Measurements from ENCODE around the gene KCNMB2.
"Not testable (repeated sequence)": the region's sequence is repeated elsewhere in the genome, so short reads cannot be mapped to it uniquely, and the experiment has no call there.

KCNMB2 gene

DNA sequence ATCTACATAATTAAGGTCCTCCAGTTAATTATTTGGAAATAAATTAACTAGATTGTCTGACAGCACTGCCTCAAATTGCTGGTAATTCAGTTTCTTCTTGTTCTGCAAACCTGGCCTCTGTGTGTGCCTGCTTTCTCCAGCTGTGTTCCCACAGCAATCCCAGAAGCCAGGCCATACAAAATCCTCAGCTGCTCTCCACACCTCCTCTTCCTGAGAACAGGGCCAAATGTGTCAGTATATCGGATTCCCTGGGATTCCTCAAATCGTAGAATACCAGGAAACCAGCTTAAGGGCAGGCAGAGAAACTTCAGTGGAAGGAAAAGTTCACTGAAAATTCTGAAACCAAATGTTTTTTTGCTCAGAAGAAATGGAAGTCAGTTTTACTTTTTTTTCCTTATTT is 273.9 kb downstream of the KCNMB2 start:
- DNase-seq (ENCODE audit: low read depth): no peak

DNA sequence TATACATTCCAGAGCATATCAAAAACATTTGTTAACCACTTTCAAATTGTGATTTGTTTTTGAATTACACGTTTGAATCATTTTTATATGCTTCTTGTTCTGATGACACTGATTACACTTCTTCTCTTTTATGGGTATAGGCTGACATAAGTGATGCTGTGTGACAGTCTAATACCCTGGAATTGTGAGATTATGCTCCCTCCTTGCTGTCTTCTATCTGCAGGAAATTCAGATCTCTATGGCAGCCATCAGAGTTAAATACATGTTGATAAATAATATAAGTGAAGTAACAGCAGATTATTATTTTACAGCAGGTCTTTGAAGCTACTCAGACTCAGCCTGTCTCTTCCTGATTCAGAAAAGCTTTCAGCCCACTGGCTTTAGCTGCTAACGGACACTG is 286.5 kb downstream of the KCNMB2 start:
- no peak for DNase-seq (ENCODE audit: low read depth)

DNA sequence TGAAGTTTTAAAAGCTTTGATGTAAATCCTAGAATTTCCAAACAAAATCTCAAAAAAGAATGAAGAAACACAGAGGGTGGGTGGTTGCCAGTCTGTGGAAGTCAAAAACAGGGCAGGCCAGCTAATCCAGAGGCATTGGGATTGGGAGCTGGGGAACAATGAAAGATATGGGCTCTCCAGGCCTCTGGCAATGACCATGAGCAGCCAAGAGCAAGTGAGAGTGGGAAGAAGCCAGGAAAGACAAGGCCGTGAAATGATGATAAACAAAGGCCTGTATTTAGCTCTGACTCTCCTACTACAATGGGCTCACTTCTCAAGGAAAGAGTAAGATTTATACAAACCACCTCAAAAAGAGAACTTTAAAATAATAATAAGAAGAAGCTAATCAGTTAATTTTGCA is 286.9 kb downstream of the KCNMB2 start:
- no peak for DNase-seq (ENCODE audit: low read depth)

DNA sequence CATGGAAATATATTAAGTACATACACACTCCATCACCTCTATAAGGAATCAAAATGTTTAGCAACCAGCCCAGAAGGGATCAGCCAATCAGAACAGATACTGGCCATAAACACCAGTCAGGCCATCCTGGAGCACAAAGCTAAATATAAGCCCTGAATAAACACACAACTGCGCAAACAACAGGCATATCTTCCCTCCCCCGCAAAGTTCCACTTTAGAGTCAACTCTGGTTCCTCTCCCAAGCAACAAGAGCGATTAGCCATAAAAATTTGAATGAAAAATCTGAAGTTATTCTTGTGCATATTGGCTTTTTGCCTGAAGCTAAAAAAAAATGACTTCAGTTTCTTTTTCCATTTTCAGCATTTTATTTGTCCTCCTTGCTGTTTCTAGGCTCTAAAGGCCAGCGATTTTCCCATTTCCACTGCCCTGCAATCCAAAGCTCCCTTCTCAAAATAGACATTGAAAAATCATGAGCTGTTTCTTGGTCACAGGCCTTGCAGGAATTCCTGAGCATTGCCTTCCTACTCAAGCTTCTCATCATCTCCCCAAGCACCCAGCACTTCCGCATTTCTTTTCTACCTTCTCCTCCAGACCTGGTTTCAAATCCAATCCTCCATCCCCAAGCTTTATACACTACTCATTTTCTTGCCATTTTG is 287.5 kb downstream of the KCNMB2 start:
- no peak for DNase-seq (ENCODE audit: low read depth)

DNA sequence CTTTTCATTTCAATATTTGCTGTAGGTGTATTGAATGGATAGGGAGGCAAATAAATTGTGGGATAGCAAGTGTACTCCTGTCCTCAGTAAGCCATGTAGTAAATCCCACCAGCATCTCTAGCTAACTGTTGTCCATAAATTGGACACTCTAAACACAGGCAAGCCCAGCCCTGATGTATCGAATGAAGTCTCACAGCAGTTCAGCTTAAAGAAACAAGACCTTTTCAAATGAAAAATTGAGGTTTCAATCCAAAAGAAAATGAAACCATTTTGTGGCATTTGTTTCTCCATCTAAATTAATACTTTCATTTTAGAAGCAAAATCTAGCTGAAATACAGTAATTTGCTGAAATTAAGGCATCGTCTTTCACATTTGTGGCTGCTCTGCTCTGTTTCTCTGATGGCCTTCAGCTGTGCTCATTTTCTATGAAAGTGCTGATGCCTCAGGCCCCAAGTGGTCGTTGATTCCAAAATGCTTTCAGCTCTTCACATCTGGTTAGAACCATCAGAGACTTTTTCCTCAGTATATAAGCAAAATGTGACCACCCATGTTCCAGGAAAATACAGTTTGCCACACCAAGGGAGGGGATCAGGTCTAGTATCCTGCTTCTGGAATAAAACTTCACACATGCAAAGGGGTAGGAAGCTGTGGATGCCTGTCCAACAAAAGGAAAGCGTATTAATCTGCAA is 290.3 kb downstream of the KCNMB2 start:
- no peak for DNase-seq (ENCODE audit: low read depth)

DNA sequence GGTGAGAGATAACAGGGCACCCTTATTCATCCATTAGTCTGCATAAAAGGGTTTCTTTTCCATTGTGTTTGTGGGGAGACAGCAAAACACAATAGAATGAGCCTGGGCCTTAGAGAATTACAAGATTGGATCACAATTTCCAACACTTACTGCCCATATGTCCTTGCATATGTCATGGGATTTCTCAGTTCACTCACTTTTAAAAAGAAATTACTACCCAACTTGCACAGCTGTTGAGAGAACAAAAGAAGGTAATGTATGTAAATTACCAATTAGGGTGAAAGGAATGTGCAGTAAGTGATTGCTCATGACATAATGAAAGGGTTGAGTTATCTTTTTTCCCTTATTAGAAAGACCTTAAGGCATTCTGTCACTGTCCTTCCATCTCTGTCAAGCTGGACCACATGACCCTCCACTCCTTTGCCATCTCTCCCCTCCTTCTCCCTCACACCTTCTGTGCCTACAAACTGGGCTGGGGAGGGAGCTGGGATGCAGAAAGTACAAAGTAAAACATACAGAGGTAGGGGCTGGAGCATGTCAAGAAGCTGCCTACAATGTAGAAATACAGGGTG is 291.1 kb downstream of the KCNMB2 start:
- DNase-seq (ENCODE audit: low read depth): no peak

DNA sequence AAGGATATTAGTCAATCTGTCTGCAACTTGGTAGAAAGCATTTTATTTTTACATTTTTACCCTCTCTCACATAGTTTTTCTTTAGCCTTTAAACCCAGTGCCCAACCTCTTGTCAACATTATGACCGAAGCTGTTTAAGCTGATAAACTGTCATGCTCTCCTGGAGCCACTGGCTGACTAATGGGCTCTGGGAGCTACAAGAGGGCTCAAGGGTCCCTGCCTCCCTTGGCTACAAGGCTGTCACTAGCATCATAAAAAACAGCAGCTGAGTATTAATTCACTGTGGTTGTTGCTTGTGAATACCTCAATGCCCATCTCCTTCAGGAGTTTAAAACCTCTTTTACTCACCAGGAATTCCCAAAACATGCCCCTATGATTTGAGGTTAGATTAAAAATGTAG is 297.5 kb downstream of the KCNMB2 start:
- DNase-seq (ENCODE audit: low read depth): no peak

DNA sequence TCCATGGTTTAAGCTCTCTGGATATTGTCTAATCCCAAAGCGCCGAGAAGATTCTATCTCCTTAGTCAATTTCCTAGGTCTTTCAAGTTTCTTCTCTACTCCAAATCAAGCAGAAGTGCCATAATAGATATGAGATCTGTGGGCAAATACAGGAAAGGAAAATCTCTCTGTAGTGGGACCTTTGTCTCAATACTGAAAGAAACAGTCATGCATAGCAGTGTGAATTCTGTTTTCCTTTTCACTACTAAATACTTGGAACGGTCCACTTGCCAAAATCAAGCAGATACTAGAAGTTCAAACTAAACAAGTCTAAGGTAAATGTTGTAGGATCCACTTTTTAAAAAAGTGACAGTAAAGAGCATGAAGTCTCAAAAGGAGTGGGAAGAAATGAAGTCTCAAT is 298.8 kb downstream of the KCNMB2 start:
- DNase-seq (ENCODE audit: low read depth): no peak

DNA sequence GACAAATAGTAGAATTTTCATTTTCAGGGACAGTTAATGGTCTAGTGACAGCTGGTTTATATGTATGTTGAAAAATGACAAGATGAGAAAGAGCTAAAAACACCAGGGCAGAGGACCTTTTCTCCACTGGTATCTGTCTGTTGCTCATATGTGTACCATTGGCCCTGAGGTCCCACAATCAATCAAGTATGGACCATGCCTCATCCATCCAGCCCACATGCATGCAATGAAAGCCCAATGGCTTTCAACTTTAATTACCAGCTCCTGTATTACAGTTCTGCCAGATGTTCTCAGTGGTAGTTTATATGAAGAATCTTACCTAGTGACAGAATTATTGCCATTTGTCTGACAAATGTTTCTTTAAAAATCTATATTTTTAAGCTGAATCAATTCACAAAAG is 301.3 kb downstream of the KCNMB2 start:
- no peak for DNase-seq (ENCODE audit: low read depth)

DNA sequence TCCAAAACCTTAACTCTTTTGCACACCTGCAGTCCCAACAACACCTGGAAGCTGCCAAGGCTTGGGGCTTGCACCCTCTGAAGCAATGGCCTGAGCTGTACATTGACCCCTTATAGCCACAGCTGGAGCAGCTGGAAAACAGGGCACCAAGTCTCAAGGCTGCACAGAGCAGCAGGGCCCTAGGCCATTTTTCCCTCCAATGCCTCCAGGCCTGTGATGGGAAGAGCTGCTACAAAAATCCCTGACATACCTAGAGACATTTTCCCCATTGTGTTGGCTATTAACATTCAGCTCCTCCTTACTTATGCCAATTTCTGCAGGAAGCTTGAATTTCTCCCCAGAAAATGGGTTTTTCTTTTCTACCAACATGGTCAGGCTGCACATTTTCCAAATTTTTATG is 304.4 kb downstream of the KCNMB2 start:
- no peak for DNase-seq (ENCODE audit: low read depth)

DNA sequence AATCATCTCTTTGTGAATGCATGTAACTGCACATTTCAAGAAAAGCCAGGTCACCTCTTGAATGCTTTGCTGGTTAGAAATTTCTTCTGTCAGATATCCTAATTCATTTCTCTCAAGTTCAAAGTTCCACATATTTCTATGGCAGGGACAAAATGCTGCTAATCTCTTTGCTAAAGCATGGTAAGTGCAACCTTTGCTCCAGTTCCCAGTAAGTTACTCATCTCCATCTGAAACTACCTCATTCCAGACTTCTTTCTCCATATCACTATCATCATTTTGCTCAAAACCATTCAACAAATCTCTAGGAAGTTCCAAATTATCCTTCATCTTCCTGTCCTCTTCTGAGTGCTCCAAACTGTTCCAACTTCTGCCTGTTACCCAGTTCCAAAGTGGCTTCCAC is 304.8 kb downstream of the KCNMB2 start:
- no peak for DNase-seq (ENCODE audit: low read depth)

DNA sequence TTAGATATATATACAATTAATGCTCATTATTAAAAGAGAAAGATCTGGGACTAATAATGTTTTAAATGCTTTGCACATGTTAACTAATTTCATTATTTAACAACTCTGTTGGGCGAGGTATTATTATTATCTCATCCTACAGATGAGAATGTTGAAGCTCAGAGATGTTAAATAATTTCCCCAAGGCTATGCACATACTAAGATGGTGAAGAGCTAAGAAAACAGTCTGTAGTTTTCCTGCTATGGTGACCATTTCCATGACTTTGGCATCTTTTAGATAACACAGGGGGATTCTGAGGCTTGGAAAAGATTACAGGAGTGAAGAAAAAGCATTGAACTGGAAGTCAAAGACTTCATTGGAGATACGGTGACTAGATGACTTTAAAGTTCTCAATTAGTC is 308.7 kb downstream of the KCNMB2 start:
- DNase-seq (ENCODE audit: low read depth): no peak

DNA sequence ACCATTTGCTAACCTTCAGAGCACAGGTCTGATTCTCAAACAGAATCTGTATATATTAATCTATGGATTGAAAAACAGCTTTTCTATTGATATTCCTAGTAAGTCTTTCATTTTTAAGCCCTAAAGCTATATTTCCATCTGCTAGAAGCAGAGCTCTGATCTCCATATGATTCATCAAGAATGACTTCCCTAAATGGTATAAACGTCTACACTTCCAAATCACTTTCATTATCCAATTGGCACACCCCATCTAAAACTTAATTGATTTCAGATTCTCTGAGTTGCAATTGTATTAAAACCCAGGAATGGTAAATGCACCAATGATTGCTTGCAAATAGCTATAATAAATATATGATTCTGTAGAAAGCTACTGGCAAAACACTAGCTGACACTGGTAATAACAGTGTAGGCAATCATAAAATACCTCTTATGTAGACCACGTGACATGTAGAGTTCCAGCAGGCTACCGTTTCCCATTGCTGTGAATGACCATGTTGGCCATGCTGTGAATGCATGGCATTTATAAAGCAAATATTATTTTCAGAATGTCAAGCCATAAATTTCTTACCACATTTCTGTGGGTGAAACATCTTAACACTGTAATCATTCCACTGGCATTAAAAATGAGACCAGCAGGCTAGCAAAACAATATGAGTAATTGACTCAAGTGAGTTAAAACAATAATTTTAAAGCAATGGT is 309.3 kb downstream of the KCNMB2 start:
- no peak for DNase-seq (ENCODE audit: low read depth)

DNA sequence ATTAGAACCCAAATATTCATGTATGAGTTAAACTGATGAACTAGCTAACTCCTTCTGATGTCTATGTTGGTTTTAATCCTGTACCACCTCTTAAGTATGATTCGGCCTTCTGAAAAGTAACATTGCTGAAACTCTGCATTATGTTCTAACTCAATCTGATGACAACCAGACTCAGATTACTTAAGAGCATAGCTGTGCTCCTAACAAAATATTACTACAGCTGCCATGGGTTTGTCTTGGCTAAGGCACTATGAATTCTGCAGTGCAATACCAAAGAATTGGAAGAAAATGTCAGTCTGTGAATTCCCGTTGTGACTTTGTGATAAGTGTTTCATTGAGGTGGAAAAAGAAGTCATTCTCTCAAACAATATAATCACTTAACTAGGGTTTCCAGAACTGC is 311.0 kb downstream of the KCNMB2 start:
- DNase-seq (ENCODE audit: low read depth): no peak

DNA sequence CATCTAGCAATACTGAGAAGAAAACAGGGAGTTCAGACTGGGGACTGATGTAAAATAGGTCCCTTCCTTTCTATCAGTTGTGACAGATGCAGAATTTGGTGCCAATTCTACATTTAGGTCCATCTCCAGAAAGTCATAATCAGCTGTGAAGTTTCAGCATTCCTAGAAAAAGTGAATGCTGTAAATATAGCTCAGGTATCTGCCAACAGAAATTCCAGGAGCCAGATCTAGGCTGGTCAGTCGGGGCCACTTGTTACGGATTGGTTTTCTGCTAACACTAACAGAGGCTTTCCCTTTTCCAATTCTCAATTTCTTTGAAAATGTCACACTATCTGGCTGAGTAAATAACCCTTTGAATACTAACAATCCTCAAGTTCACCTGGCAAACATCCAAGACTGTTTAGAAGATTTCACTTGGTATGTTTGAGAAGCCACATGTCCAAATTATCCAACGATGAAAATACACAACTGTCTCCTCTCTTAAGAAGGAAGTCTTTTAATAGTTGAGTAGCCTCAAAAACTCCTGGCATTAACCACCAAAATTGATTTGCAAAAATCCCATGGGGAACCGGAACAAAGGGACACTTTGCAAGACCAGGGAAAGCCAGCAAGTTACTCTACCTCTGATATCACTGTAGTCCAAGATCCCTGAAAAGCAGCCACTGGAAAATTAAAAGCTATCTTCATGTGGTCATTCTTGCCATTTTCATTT is 313.1 kb downstream of the KCNMB2 start:
- DNase-seq (ENCODE audit: low read depth): no peak

DNA sequence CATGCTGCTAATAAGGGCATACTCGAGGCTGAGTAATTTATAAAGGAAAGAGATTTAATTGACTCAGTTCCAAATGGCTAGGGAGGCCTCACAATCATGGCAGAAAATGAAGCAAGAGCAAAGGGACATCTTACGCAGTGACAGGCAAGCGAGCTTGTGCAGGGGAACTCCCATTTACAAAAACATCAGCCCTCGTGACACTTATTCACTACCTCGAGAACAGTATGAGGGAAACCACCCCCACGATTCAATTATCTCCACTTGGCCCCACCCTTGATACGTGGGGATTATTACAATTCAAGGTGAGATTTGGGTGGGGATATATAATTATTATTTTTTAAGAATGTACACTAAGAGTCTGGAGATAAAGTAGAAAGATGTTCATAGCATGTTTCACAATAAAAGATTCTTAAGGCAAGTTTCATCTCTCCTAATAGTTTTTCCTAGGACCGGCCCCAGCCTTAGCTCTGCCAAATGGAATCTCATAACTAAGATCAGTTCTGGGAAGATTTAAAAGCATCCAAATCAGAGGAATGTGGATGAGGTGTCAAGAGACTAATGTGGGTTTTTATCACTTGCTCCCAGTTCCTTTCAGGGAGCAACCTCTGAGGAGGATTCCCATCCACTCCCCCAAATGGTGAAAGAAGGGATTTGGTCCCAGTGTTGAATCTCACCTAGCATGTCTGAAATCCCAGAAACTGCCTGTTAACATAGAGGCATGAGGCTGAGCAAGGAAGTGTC is 314.4 kb downstream of the KCNMB2 start:
- no peak for DNase-seq (ENCODE audit: low read depth)

DNA sequence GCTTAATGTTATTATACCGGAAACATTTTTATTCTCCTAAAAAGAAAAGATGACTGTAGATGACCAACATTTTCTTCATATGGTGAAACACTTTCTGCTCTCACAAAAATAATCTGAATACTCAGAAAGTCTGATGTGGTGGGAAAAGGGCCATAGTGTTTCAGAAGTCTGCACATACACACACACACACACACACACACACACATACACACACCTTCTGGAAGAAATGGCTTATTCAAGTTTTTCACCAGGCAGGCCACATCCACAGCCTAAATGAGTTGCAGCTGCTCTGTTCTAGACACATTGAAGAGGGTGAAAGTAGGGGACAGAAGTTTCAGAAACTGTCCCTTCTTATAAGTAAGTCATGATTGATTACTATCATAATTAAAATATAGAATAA is 315.3 kb downstream of the KCNMB2 start:
- DNase-seq (ENCODE audit: low read depth): no peak

DNA sequence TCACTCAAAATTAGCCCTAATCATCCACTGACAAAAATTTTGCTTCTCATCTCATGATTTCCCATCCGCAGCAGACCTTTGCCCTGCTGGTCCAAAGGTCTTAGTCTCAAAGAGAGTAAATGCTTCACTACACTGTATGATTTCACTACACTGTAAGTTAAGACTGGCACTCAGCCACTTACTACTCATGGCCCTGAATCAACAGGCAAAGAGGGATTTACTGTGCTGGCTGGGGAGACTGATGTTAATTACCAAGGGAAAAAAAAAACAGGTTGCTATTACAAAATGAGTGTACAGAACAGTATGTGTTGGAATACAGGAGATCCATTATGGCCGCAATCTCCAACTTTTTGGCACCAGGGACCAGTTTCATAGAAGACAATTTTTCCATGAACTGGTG is 320.6 kb downstream of the KCNMB2 start:
- no peak for DNase-seq (ENCODE audit: low read depth)

DNA sequence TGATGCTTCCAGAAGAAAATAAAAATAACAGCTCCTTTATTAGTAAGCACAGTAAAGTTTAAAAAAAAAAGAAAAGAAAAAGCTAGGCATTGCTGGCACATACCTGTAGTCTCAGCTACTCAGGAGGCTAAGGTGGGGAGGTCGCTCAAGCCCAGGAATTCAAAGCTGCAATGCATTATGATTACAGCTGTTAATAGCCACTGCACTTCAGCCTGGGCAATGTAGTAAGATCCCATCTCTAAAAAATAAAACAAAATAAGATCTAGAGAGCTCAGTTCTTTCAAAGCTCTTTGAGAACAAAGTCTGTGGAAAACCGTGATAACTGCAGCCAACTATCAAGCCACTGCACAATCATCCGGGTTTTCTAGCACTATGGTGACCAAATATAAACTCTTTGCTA is 323.1 kb downstream of the KCNMB2 start:
- no peak for DNase-seq (ENCODE audit: low read depth)

DNA sequence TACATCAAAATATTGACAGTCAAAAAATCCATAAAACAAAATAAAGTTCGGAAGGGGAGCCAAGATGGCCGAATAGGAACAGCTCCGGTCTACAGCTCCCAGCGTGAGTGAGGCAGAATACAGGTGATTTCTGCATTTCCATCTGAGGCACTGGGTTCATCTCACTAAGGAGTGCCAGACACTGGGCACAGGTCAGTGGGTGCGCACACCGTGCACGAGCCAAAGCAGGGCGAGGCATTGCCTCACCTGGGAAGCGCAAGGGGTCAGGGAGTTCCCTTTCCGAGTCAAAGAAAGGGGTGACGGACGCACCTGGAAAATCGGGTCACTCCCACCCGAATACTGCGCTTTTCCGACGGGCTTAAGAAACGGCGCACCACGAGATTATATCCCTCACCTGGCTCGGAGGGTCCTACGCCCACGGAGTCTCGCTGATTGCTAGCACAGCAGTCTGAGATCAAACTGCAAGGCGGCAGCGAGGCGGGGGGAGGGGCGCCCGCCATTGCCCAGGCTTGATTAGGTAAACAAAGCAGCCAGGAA is 323.7 kb downstream of the KCNMB2 start:
- not testable (repeated sequence) for DNase-seq (ENCODE audit: low read depth)

DNA sequence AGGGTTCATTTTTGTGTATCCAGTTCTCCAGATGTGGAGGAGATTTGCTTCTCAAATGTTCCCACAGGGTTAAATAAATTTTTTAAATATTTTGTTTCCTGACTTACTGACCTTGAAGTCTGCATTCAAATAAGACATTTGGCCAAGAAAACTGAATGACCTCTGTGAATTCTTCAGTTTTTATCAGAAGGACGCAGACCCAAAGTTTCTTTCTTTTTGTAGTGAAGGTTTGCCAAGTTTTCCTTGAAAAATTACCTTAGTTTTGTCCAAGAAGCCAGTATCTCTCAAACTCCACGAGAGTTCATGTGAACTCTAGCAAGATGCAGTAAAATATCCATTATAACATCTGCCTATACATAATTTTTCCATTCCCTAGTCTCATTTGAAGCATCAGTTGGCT is 332.4 kb downstream of the KCNMB2 start:
- DNase-seq (ENCODE audit: low read depth): no peak

DNA sequence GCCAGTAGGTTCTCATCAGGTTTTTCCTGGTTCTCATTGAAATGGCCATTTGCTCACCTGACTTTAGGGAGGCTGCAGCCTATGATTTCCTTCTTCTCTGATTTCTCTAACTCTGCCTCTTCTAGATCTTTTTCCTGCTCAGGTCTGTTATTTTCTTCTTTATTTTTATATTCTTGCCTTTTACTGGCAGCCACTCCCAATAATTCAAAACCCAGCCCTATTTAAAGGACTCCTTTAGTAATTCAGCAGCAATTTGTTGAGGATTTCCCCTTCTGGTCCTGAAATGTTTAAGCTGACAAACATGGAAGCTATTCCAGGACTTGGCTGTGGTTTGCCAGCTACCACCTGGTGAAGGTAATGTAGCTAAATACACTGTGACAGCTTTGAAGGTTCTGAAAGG is 333.8 kb downstream of the KCNMB2 start:
- DNase-seq (ENCODE audit: low read depth): no peak

Measured in activated T-cell treated with anti-CD3 and anti-CD28 coated beads for 48 hours (primary cell).